Karpas-422 (cell line): ENCODE results near the gene ABTB1. TPM values are rescaled to one million over a fixed set of nuclear protein-coding genes. Genes with fewer than 3 reads are reported as not detected.

Source experiments
- DNase-seq: peaks from one replicate; pipeline ENCODE4 v3.0.0-alpha.2; 2015
- H2AFZ ChIP-seq: fragments of 200-600 bp; sonication (generic); 2 replicates; pipeline ENCODE4 v1.6.1; 2014; ENCODE audit warnings: antibody characterized with exemption, low read length, mixed read lengths
- H3K27ac ChIP-seq: fragments of 200-600 bp; sonication (generic); 2 replicates; pipeline ENCODE4 v1.5.1; 2014; ENCODE audit warnings: mild to moderate bottlenecking, low read length, moderate library complexity
- H3K27me3 ChIP-seq: fragments of 200-600 bp; sonication (generic); 2 replicates; pipeline ENCODE4 v1.6.1; 2014; ENCODE audit warnings: low read length, mixed read lengths
- H3K36me3 ChIP-seq: fragments of 200-600 bp; sonication (generic); 2 replicates; pipeline ENCODE4 v1.6.1; 2014; ENCODE audit warnings: low read length, mixed read lengths; ENCODE audit not compliant: insufficient read depth
- H3K4me1 ChIP-seq: fragments of 200-600 bp; sonication (generic); 2 replicates; pipeline ENCODE4 v1.6.1; 2014; ENCODE audit warnings: mild to moderate bottlenecking, low read length, mixed read lengths
- H3K4me2 ChIP-seq: fragments of 200-600 bp; sonication (generic); 2 replicates; pipeline ENCODE4 v1.6.1; 2014; ENCODE audit warnings: low read length, low read depth, mild to moderate bottlenecking; ENCODE audit not compliant: poor library complexity, severe bottlenecking
- H3K4me3 ChIP-seq: fragments of 200-600 bp; sonication (generic); 2 replicates; pipeline ENCODE4 v1.5.1; 2014; ENCODE audit warnings: mild to moderate bottlenecking, antibody characterized with exemption, low read length, mixed read lengths
- H3K79me2 ChIP-seq: fragments of 200-600 bp; sonication (generic); 2 replicates; pipeline ENCODE4 v1.6.1; 2014; ENCODE audit warnings: mild to moderate bottlenecking, low read length, mixed read lengths
- H3K9ac ChIP-seq: fragments of 200-600 bp; sonication (generic); 2 replicates; pipeline ENCODE4 v1.6.0; 2014; ENCODE audit warnings: low read length
- H3K9me2 ChIP-seq: fragments of 200-600 bp; sonication (generic), shearing (Covaris generic); replicated peaks from 2 replicates; pipeline ENCODE4 v1.6.0; 2014; ENCODE audit warnings: mild to moderate bottlenecking, low read length, moderate library complexity; ENCODE audit not compliant: insufficient read depth
- H3K9me3 ChIP-seq: fragments of 300-700, 200-600 bp; sonication (generic); 2 replicates; pipeline ENCODE4 v1.6.1; 2014; ENCODE audit warnings: low read length, mixed read lengths
- H4K20me1 ChIP-seq: fragments of 200-600 bp; sonication (generic); 2 replicates; pipeline ENCODE4 v1.6.1; 2014; ENCODE audit warnings: mild to moderate bottlenecking, antibody characterized with exemption, low read length, low read depth; ENCODE audit not compliant: insufficient read depth
- total RNA-seq: library from RNA; depleted of rRNA; stranded (reverse); fragments of >200 nt; shearing (Covaris generic); gene quantifications from 2 replicates; pipeline ENCODE4 v1.2.3, GENCODE V29; 2014; ENCODE audit warnings: low replicate concordance; rRNA removed

ABTB1 gene
- total RNA-seq, 1 experiment from 2014 or later = 25.5 TPM

GRCh38 chr3:127723011-127723567 is 50.3 kb downstream of the ABTB1 start:
- Histone ChIP-seq H3K27me3 (no peaks in the 10 kb centered on the region), H3K27ac (0 out of 2 replicates have a peak overlapping the region, but pooled peaks have one; percentile 2), H3K9ac (no peak overlapping the region), H3K4me1 (peaks cover 45% of the 10 kb centered on the region), H4K20me1 (no peaks in the 10 kb centered on the region), H3K9me2 (no peaks in the 10 kb centered on the region), H3K4me2 (no peak overlapping the region), H3K79me2 (peaks cover 90% of the 10 kb centered on the region), H3K36me3 (peaks cover 50% of the 10 kb centered on the region), H3K4me3 (no peak overlapping the region), H3K9me3 (no peaks in the 10 kb centered on the region), H2AFZ (no peak overlapping the region)
- DNase-seq = no peak

DNA sequence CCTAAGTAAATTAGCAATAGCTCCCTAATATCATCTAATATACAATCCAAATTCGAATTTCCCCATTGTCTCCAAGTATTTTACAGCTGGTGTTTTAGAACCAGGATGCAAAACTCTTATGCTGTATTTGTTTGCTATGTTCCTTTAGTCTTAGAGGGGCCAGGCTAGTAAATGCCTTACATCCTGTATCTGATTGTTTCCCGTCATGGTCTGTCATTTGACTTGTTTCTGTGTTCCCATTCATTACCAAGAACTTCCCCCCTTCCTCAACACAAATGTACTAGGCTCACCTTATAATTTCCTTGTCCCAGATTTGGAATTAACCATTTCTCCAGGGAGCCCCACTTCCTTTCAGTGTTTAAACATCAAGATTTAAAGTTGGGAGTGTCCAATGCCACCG is 54.1 kb downstream of the ABTB1 start:
- Histone ChIP-seq H3K9ac (no peak overlapping the region), H3K4me2 (no peak overlapping the region), H3K4me1 (peaks cover 58% of the 10 kb centered on the region), H2AFZ (no peak overlapping the region), H3K27ac (peak overlapping the region; percentile 44), H3K27me3 (no peaks in the 10 kb centered on the region), H4K20me1 (no peaks in the 10 kb centered on the region), H3K9me3 (no peaks in the 10 kb centered on the region), H3K4me3 (no peak overlapping the region), H3K36me3 (peaks cover 32% of the 10 kb centered on the region; the same call in 1 of the 2 replicates), H3K9me2 (no peaks in the 10 kb centered on the region), H3K79me2 (peaks cover 95% of the 10 kb centered on the region)
- no peak for DNase-seq

DNA sequence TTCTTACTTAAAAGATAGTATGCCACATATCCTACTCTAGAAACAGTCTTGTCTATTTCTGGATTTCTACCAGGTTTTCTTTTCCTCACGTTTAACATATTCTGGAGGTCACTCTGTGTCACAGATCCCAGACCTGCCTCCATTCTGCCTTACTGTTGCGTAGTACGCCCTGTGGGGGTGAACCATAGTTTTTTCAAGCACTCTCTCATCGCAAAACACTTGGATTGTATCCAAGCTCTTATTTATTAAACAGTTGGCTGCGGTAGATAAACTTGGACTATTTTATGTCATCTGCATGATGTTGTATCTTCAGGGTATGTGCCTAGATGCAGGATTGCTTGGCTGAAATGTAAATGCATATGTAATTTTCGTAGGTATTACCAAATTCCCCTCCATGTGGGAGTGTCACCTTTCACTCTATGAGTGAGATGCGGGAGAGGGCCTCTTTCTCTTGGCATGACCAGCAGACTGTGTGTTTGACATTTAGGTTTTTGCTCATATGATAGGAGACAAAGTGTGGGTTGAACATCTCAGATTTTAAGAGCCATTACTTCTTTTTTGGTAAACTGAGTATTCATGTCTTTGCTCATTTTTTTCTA is 55.8 kb downstream of the ABTB1 start:
- Histone ChIP-seq H3K27me3 (no peaks in the 10 kb centered on the region), H3K9ac (peak overlapping the region; percentile 77), H3K9me2 (no peaks in the 10 kb centered on the region), H3K4me2 (peak overlapping the region; percentile 78), H3K27ac (peak overlapping the region; percentile 98), H3K9me3 (no peaks in the 10 kb centered on the region), H3K4me3 (no peak overlapping the region), H4K20me1 (no peaks in the 10 kb centered on the region), H3K4me1 (peaks cover 75% of the 10 kb centered on the region), H3K36me3 (peaks cover 29% of the 10 kb centered on the region; the same call in 1 of the 2 replicates), H3K79me2 (peaks cover 96% of the 10 kb centered on the region), H2AFZ (no peak overlapping the region)
- DNase-seq = no peak

GRCh38 chr3:127729556-127730056 is 56.9 kb downstream of the ABTB1 start:
- H3K4me3 ChIP-seq = peak overlapping the region; percentile 60
- H4K20me1 ChIP-seq = no peaks in the 10 kb centered on the region
- H3K9ac ChIP-seq = peak overlapping the region; percentile 77
- no peaks in the 10 kb centered on the region for H3K9me2 ChIP-seq
- no peak overlapping the region for H2AFZ ChIP-seq
- H3K4me2 ChIP-seq = peak overlapping the region; percentile 78
- H3K27ac ChIP-seq = peak overlapping the region; percentile 98
- H3K79me2 ChIP-seq = peaks cover 96% of the 10 kb centered on the region
- H3K9me3 ChIP-seq = no peaks in the 10 kb centered on the region
- peaks cover 86% of the 10 kb centered on the region for H3K4me1 ChIP-seq
- peak; percentile 95 for DNase-seq
- peaks cover 19% of the 10 kb centered on the region; the same call in 1 of the 2 replicates for H3K36me3 ChIP-seq
- H3K27me3 ChIP-seq = no peaks in the 10 kb centered on the region

GRCh38 chr3:127730171-127730570 is 57.4 kb downstream of the ABTB1 start:
- peak overlapping the region; percentile 98 for H3K27ac ChIP-seq
- H3K9me2 ChIP-seq = no peaks in the 10 kb centered on the region
- no peaks in the 10 kb centered on the region for H3K27me3 ChIP-seq
- DNase-seq = peak; percentile 64
- peaks cover 14% of the 10 kb centered on the region; the same call in 1 of the 2 replicates for H3K36me3 ChIP-seq
- H4K20me1 ChIP-seq = no peaks in the 10 kb centered on the region
- no peak overlapping the region for H2AFZ ChIP-seq
- peak overlapping the region; percentile 77 for H3K9ac ChIP-seq
- H3K4me1 ChIP-seq = peaks cover 86% of the 10 kb centered on the region
- no peaks in the 10 kb centered on the region for H3K9me3 ChIP-seq
- H3K4me2 ChIP-seq = peak overlapping the region; percentile 78
- H3K4me3 ChIP-seq = peak overlapping the region; percentile 60
- H3K79me2 ChIP-seq = peaks cover 96% of the 10 kb centered on the region

Other genes starting within 250 kb of the ABTB1 start
- 34.7 and 36.9 TPM in 2 replicates for gene TPRA1, start 82.2 kb upstream of the ABTB1 start, total RNA-seq
- gene MCM2, start 74.5 kb upstream of the ABTB1 start, total RNA-seq = 43.7 and 79.2 TPM in 2 replicates
- 30.9 and 62.1 TPM in 2 replicates for gene PODXL2, start 43.8 kb upstream of the ABTB1 start, total RNA-seq
- gene MGLL, start 149.6 kb downstream of the ABTB1 start, total RNA-seq = 58.0 and 63.3 TPM in 2 replicates
- gene KBTBD12, start 242.3 kb downstream of the ABTB1 start, total RNA-seq = not detected in 2 replicates